Fibroblast of lung (primary cell): ENCODE results near the gene RTTN.

Experiments
- EZH2 ChIP-seq: IDR thresholded peaks from 2 replicates; pipeline ENCODE4 v1.5.1; 2012; ENCODE audit warnings: low read length, control low read depth, mild to moderate bottlenecking; ENCODE audit errors: missing control alignments
- TF ChIP-seq, protein P1 (sequence below), 2 donors: IDR thresholded peaks in 1 of 2; conservative IDR thresholded peaks in 1 of 2; 1 replicate in 1 of 2; 2 replicates in 1 of 2; pipeline ENCODE4 v1.5.1; 2011 to 2012; ENCODE audit warnings: low read length in 2 of 2, control low read depth in 1 of 2, inconsistent platforms in 1 of 2, low read depth in 1 of 2, mild to moderate bottlenecking in 1 of 2

DNA sequence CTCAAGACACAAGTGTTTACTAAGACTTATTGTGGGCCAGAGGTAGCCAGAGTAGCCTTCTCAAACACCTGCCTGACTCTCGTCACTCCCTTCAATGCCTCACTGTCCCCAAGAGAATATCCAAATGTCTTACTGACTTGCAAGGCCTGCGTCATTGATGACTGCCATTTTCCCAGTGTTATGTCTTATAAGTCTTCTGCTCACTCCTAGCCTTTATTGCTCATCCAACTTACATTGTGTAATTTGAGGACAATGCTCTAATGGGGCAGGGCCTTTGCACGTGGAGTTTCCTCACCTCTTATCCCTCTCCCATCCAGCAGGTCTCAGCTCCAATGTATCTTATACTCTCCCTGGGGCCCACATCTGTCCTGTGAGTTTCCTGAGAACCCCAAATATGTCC is 247.7 kb downstream of the RTTN start:
- TF ChIP-seq, protein P1, sequence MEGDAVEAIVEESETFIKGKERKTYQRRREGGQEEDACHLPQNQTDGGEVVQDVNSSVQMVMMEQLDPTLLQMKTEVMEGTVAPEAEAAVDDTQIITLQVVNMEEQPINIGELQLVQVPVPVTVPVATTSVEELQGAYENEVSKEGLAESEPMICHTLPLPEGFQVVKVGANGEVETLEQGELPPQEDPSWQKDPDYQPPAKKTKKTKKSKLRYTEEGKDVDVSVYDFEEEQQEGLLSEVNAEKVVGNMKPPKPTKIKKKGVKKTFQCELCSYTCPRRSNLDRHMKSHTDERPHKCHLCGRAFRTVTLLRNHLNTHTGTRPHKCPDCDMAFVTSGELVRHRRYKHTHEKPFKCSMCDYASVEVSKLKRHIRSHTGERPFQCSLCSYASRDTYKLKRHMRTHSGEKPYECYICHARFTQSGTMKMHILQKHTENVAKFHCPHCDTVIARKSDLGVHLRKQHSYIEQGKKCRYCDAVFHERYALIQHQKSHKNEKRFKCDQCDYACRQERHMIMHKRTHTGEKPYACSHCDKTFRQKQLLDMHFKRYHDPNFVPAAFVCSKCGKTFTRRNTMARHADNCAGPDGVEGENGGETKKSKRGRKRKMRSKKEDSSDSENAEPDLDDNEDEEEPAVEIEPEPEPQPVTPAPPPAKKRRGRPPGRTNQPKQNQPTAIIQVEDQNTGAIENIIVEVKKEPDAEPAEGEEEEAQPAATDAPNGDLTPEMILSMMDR (conservative IDR thresholded peaks at IDR 0.05 in 1 of 2, IDR thresholded peaks at IDR 0.05 in 1 of 2; ENCODE audit: low read depth in 1 of 2, low read length in 2 of 2), result no peak
- no peak for TF ChIP-seq EZH2
